GM19467 (cell line): Measurements from ENCODE around the gene MCU.

Experiments
- ATAC-seq: cut with Tn5 transposase; IDR thresholded peaks from one replicate; pipeline ENCODE4 v1.9.1; 2021; ENCODE audit warnings: mild to moderate bottlenecking, moderate library complexity; ENCODE audit not compliant: unreplicated experiment

The MCU gene

DNA sequence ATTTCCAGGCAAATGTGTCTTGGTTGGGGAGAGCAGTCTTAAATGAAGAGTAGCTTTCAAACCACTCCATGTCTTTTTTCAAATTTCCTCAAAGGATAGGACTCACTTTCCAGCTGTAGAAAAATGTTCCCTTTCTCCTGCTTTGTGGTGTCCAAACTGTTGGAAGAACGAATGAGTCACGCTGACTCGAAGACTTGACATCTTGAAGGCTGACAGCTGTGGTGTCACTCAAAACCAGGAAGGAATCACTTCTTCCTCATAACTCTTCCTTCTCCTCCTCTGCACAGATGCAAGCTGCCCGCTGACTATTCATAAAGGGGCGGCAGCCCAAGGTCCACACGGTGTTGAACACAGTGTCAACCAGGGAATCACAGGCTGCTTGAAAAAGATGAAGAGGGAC lies 243.4 kb downstream of the MCU start:
- ATAC-seq = no peak
